ENCODE data around the gene WNT9A.

- TF ChIP-seq CTCF (IDR thresholded peaks at IDR 0.05) (no peak), REST (IDR thresholded peaks at IDR 0.05; ENCODE audit: low read depth, low read length) (no peak), EP300 (IDR thresholded peaks at IDR 0.05; ENCODE audit: borderline replicate concordance in 1 of 2, low read depth in 1 of 2, low read length in 1 of 2) (no peak), TAF1 (IDR thresholded peaks at IDR 0.05; ENCODE audit: borderline replicate concordance, low read depth, low read length) (no peak)
These were observed 11.9 kb downstream of the WNT9A start for GRCh38 chr1:227935826-227936225.

Measured in SK-N-SH (cell line).